Right lobe of liver (tissue), 4 donors: Measurements from ENCODE around the gene CCL14.
"Not testable (repeated sequence)": the region's sequence is repeated elsewhere in the genome, so short reads cannot be mapped to it uniquely, and the experiment has no call there.

Experiments
- CTCF ChIP-seq, 4 donors: fragments of 200-600 bp in 3 of 4; fragments of 450-650 bp in 1 of 4; IDR thresholded peaks; one replicate each; pipeline versions ENCODE4 v1.5.1 to v1.8.0; 2016 to 2022; ENCODE audit warnings: antibody characterized with exemption in 4 of 4, mild to moderate bottlenecking in 2 of 4
- POLR2A ChIP-seq: fragments of 450-650 bp; IDR thresholded peaks from one replicate; pipeline ENCODE4 v1.6.1; 2017; ENCODE audit warnings: antibody characterized with exemption, mild to moderate bottlenecking
- donor health status: DM: no; HTN: no; CAD: no.
- donor health status: DM: no; HTN: no; CAD: no.
- donor health status: DM: no; HTN: yes; CAD: no.

GRCh38 chr17:35938492-35938891 lies 48.0 kb downstream of the CCL14 start:
- not testable (repeated sequence) for TF ChIP-seq CTCF (IDR thresholded peaks at IDR 0.05); POLR2A
